Neural cell (in vitro differentiated cells): ENCODE measurements around the gene CHPF2. TPM values are rescaled to one million over a fixed set of nuclear protein-coding genes. Genes with fewer than 3 reads are reported as not detected.

Experiments used
- H2AFZ ChIP-seq: fragments of 200-600, 300-800 bp; sonication (generic), shearing (Covaris generic); 2 replicates; pipeline ENCODE4 v1.6.0; 2014; ENCODE audit warnings: low read depth, mild to moderate bottlenecking, antibody characterized with exemption, low read length, moderate library complexity
- H3F3A ChIP-seq: fragments of 200-600 bp; shearing (Covaris generic); 2 replicates; pipeline ENCODE4 v1.6.1; 2016; ENCODE audit warnings: mild to moderate bottlenecking, moderate library complexity, mixed read lengths, antibody characterized with exemption, low read length; ENCODE audit not compliant: insufficient read depth, poor library complexity, severe bottlenecking
- H3K27ac ChIP-seq: fragments of 200-600, 300-800 bp; sonication (generic), shearing (Covaris generic); 2 replicates; pipeline ENCODE4 v1.5.1; 2014; ENCODE audit warnings: mild to moderate bottlenecking, low read length, moderate library complexity
- H3K27me3 ChIP-seq: fragments of 300-800, 200-600 bp; sonication (generic), shearing (Covaris generic); 2 replicates; pipeline ENCODE4 v1.6.0; 2014; ENCODE audit warnings: mild to moderate bottlenecking, low read depth, low read length, moderate library complexity; ENCODE audit not compliant: insufficient read depth
- H3K36me3 ChIP-seq: fragments of 300-800, 200-600 bp; sonication (generic), shearing (Covaris generic); 2 replicates; pipeline ENCODE4 v1.5.1; 2014; ENCODE audit warnings: mild to moderate bottlenecking, antibody characterized with exemption, low read length, moderate library complexity; ENCODE audit not compliant: insufficient read depth
- H3K4me2 ChIP-seq: fragments of 300-800, 200-600 bp; sonication (generic), shearing (Covaris generic); 2 replicates; pipeline ENCODE4 v1.6.0; 2014; ENCODE audit warnings: mild to moderate bottlenecking, low read length
- H3K4me3 ChIP-seq: fragments of 300-800, 200-600 bp; sonication (generic), shearing (Covaris generic); 2 replicates; pipeline ENCODE4 v1.5.1; 2014; ENCODE audit warnings: mild to moderate bottlenecking, low read length, moderate library complexity
- H3K79me2 ChIP-seq: fragments of 200-600 bp; shearing (Covaris generic); replicated peaks from 2 replicates; pipeline ENCODE4 v1.6.0; 2014; ENCODE audit warnings: mild to moderate bottlenecking, low read length, moderate library complexity; ENCODE audit not compliant: insufficient read depth
- H3K9ac ChIP-seq: fragments of 300-800, 200-600 bp; sonication (generic), shearing (Covaris generic); 2 replicates; pipeline ENCODE4 v1.6.1; 2016; ENCODE audit warnings: mild to moderate bottlenecking, low read length, mixed read lengths
- H3K9me2 ChIP-seq: fragments of 200-600 bp; shearing (Covaris generic); 2 replicates; pipeline ENCODE4 v1.6.1; 2016; ENCODE audit warnings: mild to moderate bottlenecking, low read length, mixed read lengths; ENCODE audit not compliant: insufficient read depth
- H3K9me3 ChIP-seq: fragments of 200-600, 300-800 bp; sonication (generic), shearing (Covaris generic); 2 replicates; pipeline ENCODE4 v1.6.1; 2016; ENCODE audit warnings: mild to moderate bottlenecking, mixed run types, low read length, moderate library complexity, mixed read lengths
- H4K20me1 ChIP-seq: fragments of 200-600 bp; shearing (Covaris generic); 2 replicates; pipeline ENCODE4 v1.6.1; 2016; ENCODE audit warnings: mild to moderate bottlenecking, mixed run types; ENCODE audit not compliant: insufficient read depth
- CTCF ChIP-seq: fragments of 450-650 bp; IDR thresholded peaks from 2 replicates; pipeline ENCODE4 v1.5.1; 2014; ENCODE audit warnings: antibody characterized with exemption, mild to moderate bottlenecking, moderate library complexity; ENCODE audit not compliant: poor library complexity, severe bottlenecking
- EP300 ChIP-seq: fragments of 450-650 bp; conservative IDR thresholded peaks from 2 replicates; pipeline ENCODE4 v1.6.1; 2014; ENCODE audit warnings: antibody characterized with exemption, mild to moderate bottlenecking, moderate library complexity; ENCODE audit not compliant: poor library complexity, severe bottlenecking
- EZH2 ChIP-seq: fragments of 200-600, 300-800 bp; shearing (Covaris generic), sonication (generic); IDR thresholded peaks from 2 replicates; pipeline ENCODE4 v1.6.1; 2014; ENCODE audit warnings: antibody characterized with exemption, low read length, borderline replicate concordance, mild to moderate bottlenecking; ENCODE audit not compliant: insufficient read depth, poor library complexity, severe bottlenecking
- MXI1 ChIP-seq: fragments of 450-650 bp; conservative IDR thresholded peaks from 2 replicates; pipeline ENCODE4 v1.6.1; 2014; ENCODE audit warnings: antibody characterized with exemption, mild to moderate bottlenecking; ENCODE audit not compliant: poor library complexity, severe bottlenecking
- POLR2AphosphoS5 ChIP-seq: IDR thresholded peaks from 2 replicates; pipeline ENCODE4 v1.6.1; 2012
- RAD21 ChIP-seq: fragments of 450-650 bp; conservative IDR thresholded peaks from 2 replicates; pipeline ENCODE4 v1.6.1; 2014; ENCODE audit warnings: antibody characterized with exemption, mild to moderate bottlenecking, moderate library complexity
- SMC3 ChIP-seq: fragments of 450-650 bp; conservative IDR thresholded peaks from 2 replicates; pipeline ENCODE4 v1.6.1; 2014; ENCODE audit warnings: antibody characterized with exemption, mild to moderate bottlenecking, moderate library complexity; ENCODE audit not compliant: poor library complexity
- TAF1 ChIP-seq: IDR thresholded peaks from 2 replicates; pipeline ENCODE4 v1.6.1; 2012; ENCODE audit warnings: low read depth
- polyA plus RNA-seq: library from polyadenylated mRNA; depleted of rRNA; stranded (reverse); fragments of >200 nt; gene quantifications from 2 replicates; pipeline ENCODE4 v1.2.3, GENCODE V29; 2014
- TF ChIP-seq, protein P1 (sequence below): IDR thresholded peaks from 2 replicates; pipeline ENCODE4 v1.6.1; 2012; ENCODE audit warnings: borderline replicate concordance

The CHPF2 gene
- polyA plus RNA-seq, 1 donor from 2014 or later: 22.5 TPM

GRCh38 chr7:151195616-151196450 lies 36.5 kb upstream of the CHPF2 start:
- Histone ChIP-seq H3K27ac (no peak overlapping the region), H3K9me3 (no peaks in the 10 kb centered on the region), H3K79me2 (no peaks in the 10 kb centered on the region), H3K36me3 (no peaks in the 10 kb centered on the region), H3K4me2 (no peak overlapping the region), H3K9ac (no peak overlapping the region), H3K27me3 (no peaks in the 10 kb centered on the region), H2AFZ (no peak overlapping the region), H3K9me2 (no peaks in the 10 kb centered on the region), H4K20me1 (no peaks in the 10 kb centered on the region), H3K4me3 (no peak overlapping the region), H3F3A (no peaks in the 10 kb centered on the region)
- TF ChIP-seq SMC3: no peak
- no peak for TF ChIP-seq POLR2AphosphoS5
- TF ChIP-seq TAF1: no peak

GRCh38 chr7:151197932-151198331 lies 34.4 kb upstream of the CHPF2 start:
- no peaks in the 10 kb centered on the region for H3F3A ChIP-seq
- H3K9ac ChIP-seq: no peak overlapping the region
- no peaks in the 10 kb centered on the region for H3K79me2 ChIP-seq
- TF ChIP-seq, protein P1, sequence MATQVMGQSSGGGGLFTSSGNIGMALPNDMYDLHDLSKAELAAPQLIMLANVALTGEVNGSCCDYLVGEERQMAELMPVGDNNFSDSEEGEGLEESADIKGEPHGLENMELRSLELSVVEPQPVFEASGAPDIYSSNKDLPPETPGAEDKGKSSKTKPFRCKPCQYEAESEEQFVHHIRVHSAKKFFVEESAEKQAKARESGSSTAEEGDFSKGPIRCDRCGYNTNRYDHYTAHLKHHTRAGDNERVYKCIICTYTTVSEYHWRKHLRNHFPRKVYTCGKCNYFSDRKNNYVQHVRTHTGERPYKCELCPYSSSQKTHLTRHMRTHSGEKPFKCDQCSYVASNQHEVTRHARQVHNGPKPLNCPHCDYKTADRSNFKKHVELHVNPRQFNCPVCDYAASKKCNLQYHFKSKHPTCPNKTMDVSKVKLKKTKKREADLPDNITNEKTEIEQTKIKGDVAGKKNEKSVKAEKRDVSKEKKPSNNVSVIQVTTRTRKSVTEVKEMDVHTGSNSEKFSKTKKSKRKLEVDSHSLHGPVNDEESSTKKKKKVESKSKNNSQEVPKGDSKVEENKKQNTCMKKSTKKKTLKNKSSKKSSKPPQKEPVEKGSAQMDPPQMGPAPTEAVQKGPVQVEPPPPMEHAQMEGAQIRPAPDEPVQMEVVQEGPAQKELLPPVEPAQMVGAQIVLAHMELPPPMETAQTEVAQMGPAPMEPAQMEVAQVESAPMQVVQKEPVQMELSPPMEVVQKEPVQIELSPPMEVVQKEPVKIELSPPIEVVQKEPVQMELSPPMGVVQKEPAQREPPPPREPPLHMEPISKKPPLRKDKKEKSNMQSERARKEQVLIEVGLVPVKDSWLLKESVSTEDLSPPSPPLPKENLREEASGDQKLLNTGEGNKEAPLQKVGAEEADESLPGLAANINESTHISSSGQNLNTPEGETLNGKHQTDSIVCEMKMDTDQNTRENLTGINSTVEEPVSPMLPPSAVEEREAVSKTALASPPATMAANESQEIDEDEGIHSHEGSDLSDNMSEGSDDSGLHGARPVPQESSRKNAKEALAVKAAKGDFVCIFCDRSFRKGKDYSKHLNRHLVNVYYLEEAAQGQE: no peak
- TF ChIP-seq SMC3 (no peak), EP300 (no peak), TAF1 (no peak), EZH2 (no peak), CTCF (no peak), POLR2AphosphoS5 (no peak), MXI1 (no peak), RAD21 (no peak)
- H4K20me1 ChIP-seq: no peaks in the 10 kb centered on the region
- no peak overlapping the region for H3K27ac ChIP-seq
- no peak overlapping the region for H2AFZ ChIP-seq
- no peak overlapping the region for H3K4me2 ChIP-seq
- no peak overlapping the region for H3K4me3 ChIP-seq
- no peaks in the 10 kb centered on the region for H3K9me2 ChIP-seq
- no peaks in the 10 kb centered on the region for H3K36me3 ChIP-seq
- no peaks in the 10 kb centered on the region for H3K9me3 ChIP-seq
- H3K27me3 ChIP-seq: no peaks in the 10 kb centered on the region
